Upper lobe of left lung (tissue), 4 donors: Measurements from ENCODE around the gene ZYG11B.
"Not testable (repeated sequence)": the region's sequence is repeated elsewhere in the genome, so short reads cannot be mapped to it uniquely, and the experiment has no call there.

Experiments
- EP300 ChIP-seq, 4 donors: sonication (generic); formaldehyde crosslinking; IDR thresholded peaks; one replicate each; pipeline ENCODE4 v1.5.1; 2017; ENCODE audit warnings: antibody characterized with exemption in 4 of 4, control low read depth in 2 of 4
- POLR2AphosphoS5 ChIP-seq, 2 donors: sonication (generic); formaldehyde crosslinking; IDR thresholded peaks; one replicate each; pipeline ENCODE4 v1.5.1; 2017; ENCODE audit warnings: antibody characterized with exemption in 2 of 2
- TF ChIP-seq, protein P1 (sequence below), 6 experiments: fragments of 450-650 bp in 4 of 6; fragments of 200-600 bp in 2 of 6; sonication (generic) in 2 of 6; IDR thresholded peaks; one replicate each; pipeline ENCODE4 v1.5.1; 2016 to 2019; ENCODE audit warnings: antibody characterized with exemption in 6 of 6

DNA sequence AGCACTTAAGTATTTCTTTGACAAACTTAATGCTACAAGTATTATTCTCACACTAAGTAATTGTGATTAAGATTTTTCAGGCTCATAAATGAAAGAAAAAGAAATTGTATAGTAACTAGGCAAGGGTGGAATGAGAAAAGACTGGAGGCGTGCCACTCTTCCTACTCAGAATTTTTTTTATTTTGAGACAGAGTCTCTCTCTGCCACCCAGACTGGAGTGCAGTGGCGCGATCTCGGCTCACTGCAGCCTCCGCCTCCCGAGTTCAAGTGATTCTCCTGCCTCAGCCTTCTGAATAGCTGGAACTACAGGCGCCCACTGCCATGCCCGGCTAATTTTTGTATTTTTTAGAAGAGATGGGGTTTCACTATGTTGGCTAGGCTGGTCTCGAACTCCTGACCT, 9.1 kb downstream of the ZYG11B start:
- TF ChIP-seq, protein P1, sequence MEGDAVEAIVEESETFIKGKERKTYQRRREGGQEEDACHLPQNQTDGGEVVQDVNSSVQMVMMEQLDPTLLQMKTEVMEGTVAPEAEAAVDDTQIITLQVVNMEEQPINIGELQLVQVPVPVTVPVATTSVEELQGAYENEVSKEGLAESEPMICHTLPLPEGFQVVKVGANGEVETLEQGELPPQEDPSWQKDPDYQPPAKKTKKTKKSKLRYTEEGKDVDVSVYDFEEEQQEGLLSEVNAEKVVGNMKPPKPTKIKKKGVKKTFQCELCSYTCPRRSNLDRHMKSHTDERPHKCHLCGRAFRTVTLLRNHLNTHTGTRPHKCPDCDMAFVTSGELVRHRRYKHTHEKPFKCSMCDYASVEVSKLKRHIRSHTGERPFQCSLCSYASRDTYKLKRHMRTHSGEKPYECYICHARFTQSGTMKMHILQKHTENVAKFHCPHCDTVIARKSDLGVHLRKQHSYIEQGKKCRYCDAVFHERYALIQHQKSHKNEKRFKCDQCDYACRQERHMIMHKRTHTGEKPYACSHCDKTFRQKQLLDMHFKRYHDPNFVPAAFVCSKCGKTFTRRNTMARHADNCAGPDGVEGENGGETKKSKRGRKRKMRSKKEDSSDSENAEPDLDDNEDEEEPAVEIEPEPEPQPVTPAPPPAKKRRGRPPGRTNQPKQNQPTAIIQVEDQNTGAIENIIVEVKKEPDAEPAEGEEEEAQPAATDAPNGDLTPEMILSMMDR (IDR thresholded peaks at IDR 0.05) = not testable (repeated sequence)
- TF ChIP-seq POLR2AphosphoS5, EP300 (IDR thresholded peaks at IDR 0.05): not testable (repeated sequence)
